Left renal cortex interstitium (tissue), 4 donors: ENCODE results near the gene ILDR1. TPM values are rescaled to one million over a fixed set of nuclear protein-coding genes. Genes with fewer than 3 reads are reported as not detected.

ENCODE experiments used
- DNase-seq, 4 donors: peaks; one replicate each; pipeline ENCODE4 v3.0.0-alpha.2; 2013; ENCODE audit warnings: low read depth in 4 of 4, low spot score in 2 of 4, missing footprints in 1 of 4
- polyA plus RNA-seq, 4 donors: library from polyadenylated mRNA; unstranded; fragments of 120-200 nt; gene quantifications; one replicate each; pipeline ENCODE4 v1.2.1, GENCODE V29; 2013; ENCODE audit not compliant: insufficient read length in 4 of 4

The ILDR1 gene
- polyA plus RNA-seq, 4 donors: 8.0 to 9.2 (median 8.6) TPM

- no peak for DNase-seq
These were observed 1.0 kb downstream of the ILDR1 start for GRCh38 chr3:122021037-122021436.

GRCh38 chr3:122019493-122019892 is 2.6 kb downstream of the ILDR1 start:
- DNase-seq: no peak

GRCh38 chr3:122014741-122015140 is 7.3 kb downstream of the ILDR1 start:
- DNase-seq: no peak

GRCh38 chr3:122013448-122013925 is 8.6 kb downstream of the ILDR1 start:
- no peak for DNase-seq

- no peak for DNase-seq
These were observed 9.2 kb downstream of the ILDR1 start for GRCh38 chr3:122012821-122013220.

GRCh38 chr3:122011396-122011795 is 10.7 kb downstream of the ILDR1 start:
- DNase-seq: no peak

- no peak for DNase-seq
These were observed 11.5 kb downstream of the ILDR1 start for GRCh38 chr3:122010506-122010905.

- DNase-seq: no peak
These were observed 13.9 kb downstream of the ILDR1 start for GRCh38 chr3:122008166-122008565.

GRCh38 chr3:122006267-122006666 is 15.8 kb downstream of the ILDR1 start:
- no peak for DNase-seq

- DNase-seq: no peak
These were observed 17.0 kb downstream of the ILDR1 start for GRCh38 chr3:122004991-122005565.

GRCh38 chr3:122004107-122004506 is 17.9 kb downstream of the ILDR1 start:
- DNase-seq: no peak

- no peak for DNase-seq
These were observed 18.4 kb downstream of the ILDR1 start for GRCh38 chr3:122003606-122004005.

GRCh38 chr3:122003112-122003511 is 18.9 kb downstream of the ILDR1 start:
- no peak for DNase-seq

GRCh38 chr3:122002611-122003010 is 19.4 kb downstream of the ILDR1 start:
- no peak for DNase-seq

GRCh38 chr3:122001892-122002291 is 20.2 kb downstream of the ILDR1 start:
- no peak for DNase-seq

- DNase-seq: no peak
These were observed 21.0 kb downstream of the ILDR1 start for GRCh38 chr3:122000936-122001605.

- no peak for DNase-seq
These were observed 22.1 kb downstream of the ILDR1 start for GRCh38 chr3:121999931-122000330.

GRCh38 chr3:121998611-121999473 is 23.2 kb downstream of the ILDR1 start:
- DNase-seq: no peak

- no peak for DNase-seq
These were observed 23.9 kb downstream of the ILDR1 start for GRCh38 chr3:121998030-121998580.

- no peak for DNase-seq
These were observed 24.7 kb downstream of the ILDR1 start for GRCh38 chr3:121997372-121997771.

GRCh38 chr3:121996441-121996840 is 25.6 kb downstream of the ILDR1 start:
- DNase-seq: no peak
